Measurements from ENCODE around the gene IQUB. TPM values are rescaled to one million over a fixed set of nuclear protein-coding genes. Genes with fewer than 3 reads are reported as not detected.
"Not testable (repeated sequence)": the region's sequence is repeated elsewhere in the genome, so short reads cannot be mapped to it uniquely, and the experiment has no call there.

The IQUB gene
- polyA plus RNA-seq, 1 donor from 2014 or later = 0.41 TPM

- H4K20me1 ChIP-seq (ENCODE audit: insufficient read depth) = no peaks in the 10 kb centered on the region
- TF ChIP-seq MXI1 (conservative IDR thresholded peaks at IDR 0.05; ENCODE audit: poor library complexity, severe bottlenecking) (no peak), TAF1 (IDR thresholded peaks at IDR 0.05; ENCODE audit: low read depth) (no peak), RAD21 (conservative IDR thresholded peaks at IDR 0.05) (no peak), REST (IDR thresholded peaks at IDR 0.05; ENCODE audit: borderline replicate concordance) (no peak), CTCF (IDR thresholded peaks at IDR 0.05; ENCODE audit: poor library complexity, severe bottlenecking) (no peak), EP300 (conservative IDR thresholded peaks at IDR 0.05; ENCODE audit: poor library complexity, severe bottlenecking) (no peak), POLR2AphosphoS5 (IDR thresholded peaks at IDR 0.05) (no peak), SMC3 (conservative IDR thresholded peaks at IDR 0.05; ENCODE audit: poor library complexity) (no peak), EZH2 (IDR thresholded peaks at IDR 0.05; ENCODE audit: borderline replicate concordance, insufficient read depth, low read length, poor library complexity, severe bottlenecking) (no peak)
Measured at GRCh38 chr7:123553159-123553558, 18.8 kb upstream of the IQUB start.

GRCh38 chr7:123552641-123553040 lies 18.2 kb upstream of the IQUB start:
- Histone ChIP-seq H3F3A (ENCODE audit: insufficient read depth, low read length, poor library complexity, severe bottlenecking) (no peaks in the 10 kb centered on the region), H3K9me2 (ENCODE audit: insufficient read depth, low read length) (no peaks in the 10 kb centered on the region), H3K79me2 (replicated peaks; ENCODE audit: insufficient read depth, low read length) (peaks cover 50% of the 10 kb centered on the region), H3K36me3 (ENCODE audit: insufficient read depth, low read length) (peaks cover 11% of the 10 kb centered on the region), H4K20me1 (ENCODE audit: insufficient read depth) (no peaks in the 10 kb centered on the region), H3K9me3 (ENCODE audit: low read length) (no peaks in the 10 kb centered on the region), H3K27me3 (ENCODE audit: insufficient read depth, low read depth, low read length) (no peaks in the 10 kb centered on the region), H2AFZ (ENCODE audit: low read depth, low read length) (no peak overlapping the region), H3K4me2 (ENCODE audit: low read length) (no peak overlapping the region), H3K4me3 (ENCODE audit: low read length) (no peak overlapping the region), H3K9ac (ENCODE audit: low read length) (no peak overlapping the region), H3K27ac (ENCODE audit: low read length) (no peak overlapping the region)
- TF ChIP-seq MXI1 (conservative IDR thresholded peaks at IDR 0.05; ENCODE audit: poor library complexity, severe bottlenecking) (no peak), TAF1 (IDR thresholded peaks at IDR 0.05; ENCODE audit: low read depth) (no peak), RAD21 (conservative IDR thresholded peaks at IDR 0.05) (no peak), EZH2 (IDR thresholded peaks at IDR 0.05; ENCODE audit: borderline replicate concordance, insufficient read depth, low read length, poor library complexity, severe bottlenecking) (no peak), EP300 (conservative IDR thresholded peaks at IDR 0.05; ENCODE audit: poor library complexity, severe bottlenecking) (no peak), CTCF (IDR thresholded peaks at IDR 0.05; ENCODE audit: poor library complexity, severe bottlenecking) (no peak), REST (IDR thresholded peaks at IDR 0.05; ENCODE audit: borderline replicate concordance) (no peak), SMC3 (conservative IDR thresholded peaks at IDR 0.05; ENCODE audit: poor library complexity) (no peak), POLR2AphosphoS5 (IDR thresholded peaks at IDR 0.05) (no peak)

More at GRCh38 chr7:123553159-123553558, 18.8 kb upstream of the IQUB start:
- Histone ChIP-seq H3K27ac (ENCODE audit: low read length) (no peak overlapping the region), H2AFZ (ENCODE audit: low read depth, low read length) (no peak overlapping the region), H3K36me3 (ENCODE audit: insufficient read depth, low read length) (peaks cover 11% of the 10 kb centered on the region), H3K9me3 (ENCODE audit: low read length) (no peaks in the 10 kb centered on the region), H3K4me3 (ENCODE audit: low read length) (no peak overlapping the region), H3K27me3 (ENCODE audit: insufficient read depth, low read depth, low read length) (no peaks in the 10 kb centered on the region), H3F3A (ENCODE audit: insufficient read depth, low read length, poor library complexity, severe bottlenecking) (no peaks in the 10 kb centered on the region), H3K9ac (ENCODE audit: low read length) (no peak overlapping the region), H3K9me2 (ENCODE audit: insufficient read depth, low read length) (no peaks in the 10 kb centered on the region), H3K79me2 (replicated peaks; ENCODE audit: insufficient read depth, low read length) (peaks cover 46% of the 10 kb centered on the region), H3K4me2 (ENCODE audit: low read length) (no peak overlapping the region)

GRCh38 chr7:123552134-123552533 lies 17.7 kb upstream of the IQUB start:
- H3K27me3 ChIP-seq (ENCODE audit: insufficient read depth, low read depth, low read length); H3K9ac ChIP-seq (ENCODE audit: low read length); H4K20me1 ChIP-seq (ENCODE audit: insufficient read depth); H3F3A ChIP-seq (ENCODE audit: insufficient read depth, low read length, poor library complexity, severe bottlenecking); H3K4me2 ChIP-seq (ENCODE audit: low read length); H2AFZ ChIP-seq (ENCODE audit: low read depth, low read length); H3K9me2 ChIP-seq (ENCODE audit: insufficient read depth, low read length); H3K4me3 ChIP-seq (ENCODE audit: low read length); H3K27ac ChIP-seq (ENCODE audit: low read length); H3K9me3 ChIP-seq (ENCODE audit: low read length): not testable (repeated sequence)
- Histone ChIP-seq H3K36me3 (ENCODE audit: insufficient read depth, low read length) (peaks cover 11% of the 10 kb centered on the region), H3K79me2 (replicated peaks; ENCODE audit: insufficient read depth, low read length) (peaks cover 51% of the 10 kb centered on the region)
